HG03175 (cell line): ENCODE data around the gene POLG.

Experiments
- ATAC-seq: cut with Tn5 transposase; IDR thresholded peaks from one replicate; pipeline ENCODE4 v1.9.1; 2021; ENCODE audit warnings: mild to moderate bottlenecking, moderate library complexity; ENCODE audit not compliant: unreplicated experiment

The POLG gene

GRCh38 chr15:89370120-89370977 lies 35.7 kb upstream of the POLG start:
- ATAC-seq = no peak

- ATAC-seq = no peak
Measured at GRCh38 chr15:89369341-89369947, 34.8 kb upstream of the POLG start.

- ATAC-seq = no peak
Measured at GRCh38 chr15:89368566-89369223, 34.1 kb upstream of the POLG start.

GRCh38 chr15:89367485-89368451 lies 33.1 kb upstream of the POLG start:
- ATAC-seq = no peak

- ATAC-seq = no peak
Measured at GRCh38 chr15:89366656-89367393, 32.2 kb upstream of the POLG start.

- no peak for ATAC-seq
Measured at GRCh38 chr15:89365462-89366065, 30.9 kb upstream of the POLG start.

- ATAC-seq = no peak
Measured at GRCh38 chr15:89364741-89365450, 30.3 kb upstream of the POLG start.

- ATAC-seq = no peak
Measured at GRCh38 chr15:89364341-89364740, 29.7 kb upstream of the POLG start.

- ATAC-seq = no peak
Measured at GRCh38 chr15:89363770-89364169, 29.1 kb upstream of the POLG start.

GRCh38 chr15:89363133-89363532 lies 28.5 kb upstream of the POLG start:
- no peak for ATAC-seq

- ATAC-seq = no peak
Measured at GRCh38 chr15:89362203-89363101, 27.8 kb upstream of the POLG start.

- no peak for ATAC-seq
Measured at GRCh38 chr15:89361451-89362202, 27.0 kb upstream of the POLG start.

- ATAC-seq = no peak
Measured at GRCh38 chr15:89360294-89360971, 25.8 kb upstream of the POLG start.

GRCh38 chr15:89359471-89360293 lies 25.1 kb upstream of the POLG start:
- ATAC-seq = no peak

GRCh38 chr15:89358755-89359439 lies 24.3 kb upstream of the POLG start:
- peak; percentile 91 for ATAC-seq
